ENCODE results near the gene UGT2B17. TPM values are rescaled to one million over a fixed set of nuclear protein-coding genes. Genes with fewer than 3 reads are reported as not detected.

The UGT2B17 gene
- total and polyA plus RNA-seq, 2 of the 4 experiments (the other 2 are of a cell fraction): not detected

GRCh38 chr4:68520985-68521384 lies 55.1 kb downstream of the UGT2B17 start:
- Histone ChIP-seq H4K5ac (ENCODE audit: low read depth, low read length) (no peak overlapping the region), H3K18ac (ENCODE audit: low read depth, low read length) (no peak overlapping the region), H4K91ac (ENCODE audit: insufficient read depth, low read depth, low read length) (no peak overlapping the region), H3K79me1 (ENCODE audit: low read depth in 1 of 2, low read length in 2 of 2) (no peaks in the 10 kb centered on the region), H3K27me3 (ENCODE audit: control insufficient read depth, insufficient read depth, low read length) (no peaks in the 10 kb centered on the region), H2BK120ac (ENCODE audit: low read depth, low read length) (no peak overlapping the region), H3K9me3 (ENCODE audit: control insufficient read depth, insufficient read depth, low read length) (no peaks in the 10 kb centered on the region), H3K27ac (ENCODE audit: insufficient read depth, low read length) (no peak overlapping the region), H3K36me3 (ENCODE audit: control insufficient read depth, insufficient read depth, low read length) (no peaks in the 10 kb centered on the region), H2AK9ac (replicated peaks; ENCODE audit: low read depth, low read length, poor library complexity) (no peak overlapping the region), H3K9me1 (ENCODE audit: insufficient read depth, low read length) (no peaks in the 10 kb centered on the region), H3K4ac (ENCODE audit: low read depth, low read length) (no peak overlapping the region), H2BK15ac (ENCODE audit: low read depth, low read length) (no peak overlapping the region), H2BK5ac (ENCODE audit: low read depth, low read length, poor library complexity, severe bottlenecking) (no peak overlapping the region), H3K4me1 (ENCODE audit: control insufficient read depth, insufficient read depth, low read length) (no peaks in the 10 kb centered on the region), H4K8ac (ENCODE audit: low read depth in 2 of 2, low read length in 2 of 2) (no peak overlapping the region), H3K14ac (replicated peaks; ENCODE audit: low read depth, low read length) (no peak overlapping the region), H3K56ac (ENCODE audit: extremely low read depth, insufficient read depth, low read length) (no peak overlapping the region), H3K23ac (ENCODE audit: low read depth, low read length) (no peak overlapping the region), H3K4me3 (ENCODE audit: insufficient read depth, low read depth, low read length) (no peak overlapping the region), H3K4me2 (ENCODE audit: low read depth, low read length) (no peak overlapping the region), H2BK20ac (ENCODE audit: low read depth, low read length) (no peak overlapping the region), H2AK5ac (ENCODE audit: low read depth, low read length) (no peak overlapping the region), H4K20me1 (ENCODE audit: insufficient read depth, low read length) (no peaks in the 10 kb centered on the region), H2AFZ (replicated peaks; ENCODE audit: low read length, poor library complexity) (no peak overlapping the region), H3K9ac (ENCODE audit: low read depth, low read length) (no peak overlapping the region)
- BruUV-seq (replicated peaks): no TSS peak
- CTCF ChIA-PET: no interaction called here
- intact Hi-C loops (cut with micrococcal nuclease): no loop called here
- POLR2A ChIA-PET (ENCODE audit: unreplicated experiment): no interaction called here
- whole genome bisulfite sequencing, 2 experiments (ENCODE audit: extremely low coverage in 2 of 2, insufficient read length in 1 of 2): no CpG with 5 or more reads among the region's 2 CpGs
- DNase-seq: no peak
- dilution Hi-C loops (cut with HindIII; ENCODE audit: low sequenced_read_pairs, unreplicated experiment): no loop called here
- in situ Hi-C loops (cut with MboI; ENCODE audit: low sequenced_read_pairs): loop anchor here (25.0 kb wide), 1 partner anchor 116 kb away; no protein-coding TSS in a partner anchor
- no peak for ATAC-seq (ENCODE audit: low read depth)
- no peak for TF ChIP-seq POLR2A (IDR thresholded peaks at IDR 0.05; ENCODE audit: low read depth, low read length)
- no peak for TF ChIP-seq MAZ (IDR thresholded peaks at IDR 0.05; ENCODE audit: borderline replicate concordance, low read depth, low read length)
- TF ChIP-seq RFX5 (IDR thresholded peaks at IDR 0.05; ENCODE audit: low read depth, low read length): no peak
- no peak for TF ChIP-seq RCOR1 (IDR thresholded peaks at IDR 0.05; ENCODE audit: insufficient replicate concordance, low read length)
- TF ChIP-seq MAFK (IDR thresholded peaks at IDR 0.05; ENCODE audit: low read depth, low read length): no peak
- TF ChIP-seq MXI1 (IDR thresholded peaks at IDR 0.05; ENCODE audit: borderline replicate concordance, low read depth, low read length): no peak
- no peak for TF ChIP-seq USF2 (IDR thresholded peaks at IDR 0.05; ENCODE audit: low read depth, low read length)
- no peak for TF ChIP-seq SMC3 (IDR thresholded peaks at IDR 0.05; ENCODE audit: low read depth, low read length)
- TF ChIP-seq ELK1 (IDR thresholded peaks at IDR 0.05; ENCODE audit: borderline replicate concordance, low read depth, low read length): no peak
- no peak for TF ChIP-seq FOS (IDR thresholded peaks at IDR 0.05; ENCODE audit: low read depth, low read length)
- no peak for TF ChIP-seq RAD21 (IDR thresholded peaks at IDR 0.05; ENCODE audit: low read length)
- no peak for TF ChIP-seq CHD1 (IDR thresholded peaks at IDR 0.05; ENCODE audit: low read depth, low read length)
- no peak for TF ChIP-seq BHLHE40 (IDR thresholded peaks at IDR 0.05; ENCODE audit: low read depth, low read length)
- no peak for TF ChIP-seq CTCF (conservative IDR thresholded peaks at IDR 0.05; ENCODE audit: low read depth, low read length)
